Parathyroid adenoma (tissue), 2 donors: ENCODE results near the gene PTGES2.

Experiments
- H2AFZ ChIP-seq: fragments of 300-600 bp; sonication (generic); one replicate; pipeline ENCODE4 v1.7.0; 2017; ENCODE audit warnings: antibody characterized with exemption, mild to moderate bottlenecking
- H3K27ac ChIP-seq: fragments of 300-600 bp; sonication (generic); one replicate; pipeline ENCODE4 v1.7.0; 2017
- H3K27me3 ChIP-seq: fragments of 300-600 bp; sonication (generic); one replicate; pipeline ENCODE4 v1.7.0; 2017; ENCODE audit warnings: low read length; ENCODE audit not compliant: control insufficient read depth, insufficient read depth
- H3K36me3 ChIP-seq: fragments of 300-600 bp; sonication (generic); one replicate; pipeline ENCODE4 v1.7.0; 2017; ENCODE audit warnings: low read length; ENCODE audit not compliant: control insufficient read depth, insufficient read depth
- H3K4me1 ChIP-seq: fragments of 300-600 bp; sonication (generic); one replicate; pipeline ENCODE4 v1.7.0; 2017; ENCODE audit warnings: control low read depth
- H3K4me2 ChIP-seq: fragments of 300-600 bp; sonication (generic); one replicate; pipeline ENCODE4 v1.7.0; 2017; ENCODE audit warnings: low read length
- H3K4me3 ChIP-seq: fragments of 300-600 bp; sonication (generic); one replicate; pipeline ENCODE4 v1.7.0; 2017; ENCODE audit warnings: low read depth, low read length
- H3K79me2 ChIP-seq: fragments of 300-600 bp; sonication (generic); one replicate; pipeline ENCODE4 v1.7.0; 2017; ENCODE audit warnings: control low read depth
- H3K9ac ChIP-seq: fragments of 300-600 bp; sonication (generic); one replicate; pipeline ENCODE4 v1.7.0; 2017; ENCODE audit warnings: mild to moderate bottlenecking
- H3K9me3 ChIP-seq: fragments of 300-600 bp; sonication (generic); one replicate; pipeline ENCODE4 v1.7.0; 2017; ENCODE audit warnings: low read length; ENCODE audit not compliant: control insufficient read depth
- CTCF ChIP-seq: fragments of 300-600 bp; sonication (generic); IDR thresholded peaks from one replicate; pipeline ENCODE4 v1.7.0; 2017; ENCODE audit warnings: antibody characterized with exemption, mild to moderate bottlenecking
- donor health status: primary hyperparathyroidism.

Gene PTGES2

GRCh38 chr9:128106181-128106939 is 21.2 kb downstream of the PTGES2 start:
- Histone ChIP-seq H2AFZ (no peak overlapping the region), H3K27me3 (no peaks in the 10 kb centered on the region), H3K4me3 (no peak overlapping the region), H3K79me2 (no peaks in the 10 kb centered on the region), H3K4me1 (peaks cover 14% of the 10 kb centered on the region), H3K27ac (no peak overlapping the region), H3K4me2 (no peak overlapping the region), H3K9me3 (no peaks in the 10 kb centered on the region), H3K9ac (no peak overlapping the region), H3K36me3 (no peaks in the 10 kb centered on the region)
- TF ChIP-seq CTCF: no peak

GRCh38 chr9:128105538-128106175 is 21.9 kb downstream of the PTGES2 start:
- Histone ChIP-seq H3K9me3 (no peaks in the 10 kb centered on the region), H3K9ac (no peak overlapping the region), H3K27ac (no peak overlapping the region), H3K27me3 (no peaks in the 10 kb centered on the region), H3K79me2 (peaks cover 4% of the 10 kb centered on the region), H3K4me2 (no peak overlapping the region), H3K4me1 (peaks cover 16% of the 10 kb centered on the region), H3K4me3 (no peak overlapping the region), H3K36me3 (no peaks in the 10 kb centered on the region), H2AFZ (no peak overlapping the region)
- TF ChIP-seq CTCF: no peak

- H3K36me3 ChIP-seq: no peaks in the 10 kb centered on the region
- TF ChIP-seq CTCF: no peak
- H3K27ac ChIP-seq: no peak overlapping the region
- H2AFZ ChIP-seq: no peak overlapping the region
- H3K9me3 ChIP-seq: no peaks in the 10 kb centered on the region
- no peaks in the 10 kb centered on the region for H3K27me3 ChIP-seq
- H3K4me2 ChIP-seq: no peak overlapping the region
- H3K9ac ChIP-seq: no peak overlapping the region
- H3K79me2 ChIP-seq: peaks cover 10% of the 10 kb centered on the region
- no peak overlapping the region for H3K4me3 ChIP-seq
- H3K4me1 ChIP-seq: peaks cover 19% of the 10 kb centered on the region
These were observed 23.3 kb downstream of the PTGES2 start for GRCh38 chr9:128104171-128104618.

GRCh38 chr9:128103589-128103962 is 24.0 kb downstream of the PTGES2 start:
- no peaks in the 10 kb centered on the region for H3K36me3 ChIP-seq
- peak overlapping the region; percentile 72 for H3K27ac ChIP-seq
- H3K9me3 ChIP-seq: no peaks in the 10 kb centered on the region
- H3K4me2 ChIP-seq: peak overlapping the region; percentile 38
- H3K9ac ChIP-seq: no peak overlapping the region
- no peak overlapping the region for H2AFZ ChIP-seq
- H3K4me1 ChIP-seq: peaks cover 25% of the 10 kb centered on the region
- no peak overlapping the region for H3K4me3 ChIP-seq
- H3K27me3 ChIP-seq: no peaks in the 10 kb centered on the region
- TF ChIP-seq CTCF: peak; percentile 20
- peaks cover 12% of the 10 kb centered on the region for H3K79me2 ChIP-seq
